ENCODE measurements around the gene ZNF513.
"Not testable (repeated sequence)": the region's sequence is repeated elsewhere in the genome, so short reads cannot be mapped to it uniquely, and the experiment has no call there.

The ZNF513 gene

GRCh38 chr2:27380626-27381545 lies at the start of gene ZNF513:
ZNF513 (minus strand) TSS chr2:27380734; CDS start chr2:27380526, 208 bp downstream.
- peak; percentile 91 for DNase-seq

DNA sequence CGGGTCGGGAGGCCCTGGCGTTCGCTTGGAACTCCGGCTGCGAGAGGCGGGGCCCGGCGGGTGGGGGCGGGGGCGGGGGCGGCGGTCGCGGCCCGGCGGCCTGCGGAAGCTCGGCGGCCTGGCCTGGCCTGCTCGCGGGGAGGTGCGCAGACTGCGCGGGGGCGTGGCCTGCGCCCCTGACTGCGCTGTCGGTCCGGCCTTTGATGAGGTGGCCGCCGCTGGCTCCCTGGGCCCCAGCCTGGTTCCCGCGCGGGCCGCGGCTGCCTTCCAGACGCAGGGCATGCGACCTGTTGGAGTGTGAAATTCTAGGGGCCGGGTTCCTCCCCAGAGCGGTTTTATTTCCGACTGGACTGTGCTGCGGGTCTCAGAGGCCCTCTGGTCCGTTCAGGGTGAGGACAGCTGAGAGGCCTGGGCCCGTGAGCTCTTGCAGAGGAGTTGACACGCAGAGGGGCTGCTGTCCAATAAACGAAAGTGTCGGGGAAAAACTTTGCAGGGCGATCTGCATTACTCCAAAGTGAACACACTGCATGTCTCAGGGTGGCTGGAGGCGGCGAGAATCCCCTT lies 48.5 kb upstream of the ZNF513 start:
- peak; percentile 80 for DNase-seq

- peak; percentile 89 for DNase-seq
Measured at GRCh38 chr2:27428213-27428977, 47.9 kb upstream of the ZNF513 start, which contains the start of gene NRBP1. NRBP1 (plus strand) TSS chr2:27428631; CDS start chr2:27433274, 4,643 bp downstream.

DNA sequence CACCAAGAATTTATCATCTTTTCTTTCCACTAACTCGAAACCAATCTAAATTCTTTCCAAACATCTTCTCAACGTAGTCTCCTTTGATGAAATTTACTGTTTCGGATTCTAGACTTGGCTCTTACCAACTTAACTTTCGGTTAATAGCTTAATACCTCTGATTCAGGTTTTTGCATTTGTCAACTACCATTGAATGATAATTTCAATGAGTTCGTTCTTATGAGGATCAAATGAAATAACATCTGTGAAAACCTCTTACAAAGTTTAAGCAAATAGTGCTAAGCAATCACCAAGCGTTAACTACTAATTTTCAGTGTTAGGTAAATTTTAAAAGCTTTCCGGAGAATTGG lies 47.3 kb upstream of the ZNF513 start:
- no peak for DNase-seq

- DNase-seq: not testable (repeated sequence)
Measured at GRCh38 chr2:27425039-27425438, 44.5 kb upstream of the ZNF513 start.

DNA sequence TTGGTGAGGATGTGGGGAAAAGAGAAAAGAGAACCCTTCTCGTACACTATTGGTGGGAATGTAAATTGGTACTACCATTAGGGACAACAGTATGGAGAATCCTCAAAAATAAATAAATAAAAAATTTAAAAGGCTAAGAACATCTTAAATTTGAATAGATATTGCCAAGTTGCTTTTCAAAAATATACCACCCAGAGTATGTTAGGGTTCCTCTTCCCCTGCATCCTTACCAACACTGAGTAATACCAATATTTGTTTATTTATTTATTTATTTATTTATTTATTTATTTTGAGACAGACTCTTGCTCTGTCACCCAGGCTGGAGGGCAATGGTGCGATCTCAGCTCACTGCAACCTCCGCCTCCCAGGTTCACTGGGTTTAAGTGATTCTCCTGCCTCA lies 42.4 kb upstream of the ZNF513 start:
- DNase-seq: no peak

- no peak for DNase-seq
Measured at GRCh38 chr2:27421660-27422250, 41.2 kb upstream of the ZNF513 start.

DNA sequence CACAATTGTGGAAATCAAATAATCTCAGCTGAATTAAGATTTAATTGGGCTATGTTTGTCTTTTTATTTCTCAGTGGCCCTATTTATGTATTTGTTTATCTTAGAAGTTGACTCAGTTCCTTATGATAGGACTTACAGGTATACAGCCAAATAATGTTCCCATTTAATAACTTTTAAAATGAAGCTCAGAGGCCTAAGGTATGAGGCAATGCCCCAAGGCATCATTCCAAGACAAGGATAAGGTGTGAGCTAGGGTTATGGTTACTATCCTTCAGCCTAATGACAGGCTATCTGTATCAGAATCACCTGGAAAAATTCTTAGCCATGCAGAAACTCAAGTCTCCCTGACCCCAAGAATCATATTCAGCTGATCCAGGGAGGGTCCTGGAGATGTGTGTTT lies 40.5 kb upstream of the ZNF513 start:
- no peak for DNase-seq

- DNase-seq: no peak
Measured at GRCh38 chr2:27416151-27416550, 35.6 kb upstream of the ZNF513 start.

GRCh38 chr2:27412419-27413152 lies 32.1 kb upstream of the ZNF513 start:
- DNase-seq: no peak

- peak; percentile 95 for DNase-seq
Measured at GRCh38 chr2:27409321-27410073, 29.0 kb upstream of the ZNF513 start, which contains the start of gene PPM1G. PPM1G (minus strand) TSS chr2:27409591; CDS start chr2:27409422, 169 bp downstream.

- no peak for DNase-seq
Measured at GRCh38 chr2:27408601-27409320, 28.2 kb upstream of the ZNF513 start.

DNA sequence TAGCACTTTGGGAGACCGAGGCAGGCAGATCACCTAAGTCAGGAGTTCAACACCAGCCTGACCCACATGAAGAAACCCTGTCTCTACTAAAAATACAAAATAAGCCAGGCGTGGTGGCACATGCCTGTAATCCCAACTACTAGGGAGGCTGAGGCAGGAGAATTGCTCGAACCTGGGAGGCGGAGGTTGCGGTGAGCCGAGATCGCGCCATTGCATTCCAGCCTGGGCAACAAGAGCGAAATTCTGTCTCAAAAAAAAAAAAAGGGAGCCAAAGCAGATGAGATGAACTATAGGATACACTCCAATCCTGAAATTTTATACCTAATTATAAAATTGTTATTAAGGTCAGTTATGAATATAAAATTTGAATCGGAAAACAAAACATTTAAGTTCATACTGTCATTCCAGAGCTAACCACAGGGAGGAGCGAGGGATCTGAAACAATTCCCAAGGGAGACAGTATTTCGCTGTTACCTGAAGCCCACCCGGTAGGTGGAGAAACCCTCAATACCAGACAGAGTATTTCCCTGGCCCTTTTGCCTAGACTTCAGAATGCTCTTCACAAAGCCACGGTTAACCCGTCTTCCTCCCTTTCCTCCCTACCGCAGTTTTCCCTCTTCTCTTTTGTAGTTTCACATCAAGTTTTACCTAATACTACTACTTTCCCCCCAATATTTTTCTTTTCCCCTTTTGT lies 27.4 kb upstream of the ZNF513 start:
- DNase-seq: no peak

- DNase-seq: no peak
Measured at GRCh38 chr2:27400348-27401135, 20.0 kb upstream of the ZNF513 start.

DNA sequence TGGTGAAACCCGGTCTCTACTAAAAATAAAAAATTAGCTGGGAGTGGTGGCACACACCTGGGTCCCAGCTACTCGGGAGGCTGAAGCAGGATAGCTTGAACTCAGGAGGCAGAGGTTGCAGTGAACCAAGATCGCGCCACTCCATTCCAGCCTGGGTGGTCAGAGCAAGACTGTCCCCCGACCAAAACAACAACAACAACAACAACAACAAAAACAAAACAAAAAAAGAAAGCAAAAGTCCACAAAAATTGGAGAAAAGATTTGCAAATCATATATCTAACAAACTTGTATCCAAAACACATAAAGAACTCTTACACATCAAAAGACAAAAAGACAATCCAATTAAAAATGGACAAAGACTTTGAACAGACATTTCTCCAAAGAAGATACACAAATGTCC lies 18.4 kb upstream of the ZNF513 start:
- DNase-seq: no peak

GRCh38 chr2:27393225-27393624 lies 12.7 kb upstream of the ZNF513 start:
- DNase-seq: no peak

DNA sequence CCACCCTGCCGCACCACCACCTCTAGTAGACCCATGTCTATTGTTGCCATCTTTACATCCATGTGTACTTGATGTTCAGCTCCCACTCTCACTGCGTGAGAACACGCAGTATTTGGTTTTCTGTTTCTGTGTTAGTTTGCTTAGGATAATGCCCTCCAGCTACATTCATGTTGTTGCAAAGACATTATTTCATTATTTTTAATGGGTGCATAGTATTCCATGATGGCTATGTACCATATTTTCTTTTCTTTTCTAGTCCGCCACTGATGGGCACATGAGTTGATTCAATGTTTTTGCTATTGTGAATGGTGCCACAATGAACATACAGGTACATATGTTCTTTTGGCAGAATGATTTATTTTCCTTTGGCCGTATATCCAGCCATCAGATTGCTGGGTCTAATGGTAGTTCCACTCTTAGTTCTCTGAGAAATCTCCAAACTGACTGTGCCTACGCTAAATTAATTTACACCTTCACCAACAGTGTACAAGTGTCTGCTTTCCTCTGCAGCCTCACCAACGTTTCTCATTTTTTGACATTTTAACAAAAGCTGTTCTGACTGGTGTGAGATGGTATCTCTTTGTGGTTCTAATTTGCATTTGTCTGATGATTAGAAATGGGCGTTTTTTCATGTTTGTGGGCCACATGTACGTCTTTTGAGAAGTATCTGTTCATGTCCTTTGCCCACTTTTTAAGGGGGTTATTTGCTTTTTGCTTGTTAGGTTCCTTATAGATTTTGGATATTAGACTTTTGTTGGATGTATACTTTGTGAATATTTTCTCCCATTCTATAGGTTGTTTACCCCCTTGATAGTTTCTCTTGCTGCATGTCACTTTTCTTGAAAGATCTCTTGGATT lies 10.5 kb upstream of the ZNF513 start:
- DNase-seq: peak; percentile 74

- DNase-seq: no peak
Measured at GRCh38 chr2:27381577-27382181, 1.1 kb upstream of the ZNF513 start.

All from CD4-positive, alpha-beta T cell treated with Interleukin-21 for 1 hour (primary cell).